NCI-H2107 treated with DMSO at 0.1 percent for 48 hours (cell line): ENCODE results near the gene TBC1D12.
"Not testable (repeated sequence)": the region's sequence is repeated elsewhere in the genome, so short reads cannot be mapped to it uniquely, and the experiment has no call there.

ENCODE experiments used
- DNase-seq: peaks from one replicate; lab custom pipeline; 2025; ENCODE audit not compliant: unreplicated experiment; lab: John Stamatoyannopoulos, UW

Gene TBC1D12

DNA sequence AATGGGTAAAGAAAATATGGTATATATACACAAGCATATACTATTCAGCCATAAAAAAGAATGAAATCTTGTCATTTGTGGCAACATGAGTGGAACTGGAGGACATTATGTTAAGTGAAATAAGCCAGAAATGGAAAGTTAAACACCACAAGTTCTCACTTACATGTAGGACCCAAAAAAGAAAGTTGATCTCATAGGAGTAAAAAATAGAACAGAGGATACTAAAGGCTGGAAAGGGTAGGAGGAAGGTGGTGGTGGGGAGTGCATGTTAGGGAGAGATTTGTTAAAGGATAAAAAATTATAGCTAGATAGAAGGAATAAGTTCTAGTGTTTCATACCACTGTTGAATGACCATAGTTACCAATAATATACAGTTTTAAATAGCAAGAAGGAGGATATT, 48.4 kb downstream of the TBC1D12 start:
- DNase-seq = no peak

GRCh38 chr10:94451883-94452519, 49.7 kb downstream of the TBC1D12 start:
- no peak for DNase-seq

GRCh38 chr10:94456942-94457341, 54.6 kb downstream of the TBC1D12 start:
- no peak for DNase-seq

DNA sequence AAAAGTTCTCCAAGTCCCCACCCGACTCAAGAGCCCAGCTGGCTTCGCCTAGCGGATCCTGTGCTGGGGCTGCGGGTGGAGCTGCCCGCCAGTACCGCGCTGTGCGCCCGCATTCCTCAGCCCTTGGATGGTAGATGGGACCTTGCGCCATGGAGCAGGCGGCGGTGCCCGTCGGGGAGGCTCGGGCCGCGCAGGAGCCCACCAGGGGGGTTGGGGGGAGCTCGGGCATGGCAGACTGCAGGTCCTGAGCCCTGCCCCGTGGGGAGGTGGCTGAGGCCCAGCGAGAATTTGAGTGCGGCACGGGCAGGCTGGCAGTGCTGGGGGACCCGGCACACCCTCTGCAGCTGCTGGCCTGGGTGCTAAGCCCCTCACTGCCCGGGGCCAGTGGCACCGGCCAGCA, 57.0 kb downstream of the TBC1D12 start:
- no peak for DNase-seq

GRCh38 chr10:94461503-94461902, 59.2 kb downstream of the TBC1D12 start:
- DNase-seq = no peak

GRCh38 chr10:94462130-94462529, 59.8 kb downstream of the TBC1D12 start:
- no peak for DNase-seq

- DNase-seq = no peak
These were observed 63.3 kb downstream of the TBC1D12 start for GRCh38 chr10:94465684-94466083.

- no peak for DNase-seq
These were observed 79.1 kb downstream of the TBC1D12 start for GRCh38 chr10:94481410-94481809.

- no peak for DNase-seq
These were observed 81.6 kb downstream of the TBC1D12 start for GRCh38 chr10:94483970-94484369.

DNA sequence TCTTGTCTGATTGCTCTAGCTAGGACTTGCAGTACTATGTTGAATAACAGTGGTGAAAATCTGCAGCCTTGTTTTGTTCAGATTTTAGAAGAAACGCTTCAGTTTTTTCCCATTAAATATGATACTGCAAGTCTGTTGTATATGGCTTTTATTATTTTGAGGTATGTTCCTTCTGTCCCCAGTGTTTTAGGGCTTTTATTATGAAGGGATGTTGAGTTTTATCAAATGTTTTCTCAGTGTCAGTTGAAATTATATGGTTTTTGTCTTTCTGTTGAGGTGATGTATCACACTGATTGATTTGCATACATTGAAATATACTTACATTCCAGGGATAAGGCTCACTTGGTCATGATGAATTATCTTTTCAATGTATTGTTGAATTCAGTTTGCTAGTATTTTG, 82.8 kb downstream of the TBC1D12 start:
- no peak for DNase-seq

DNA sequence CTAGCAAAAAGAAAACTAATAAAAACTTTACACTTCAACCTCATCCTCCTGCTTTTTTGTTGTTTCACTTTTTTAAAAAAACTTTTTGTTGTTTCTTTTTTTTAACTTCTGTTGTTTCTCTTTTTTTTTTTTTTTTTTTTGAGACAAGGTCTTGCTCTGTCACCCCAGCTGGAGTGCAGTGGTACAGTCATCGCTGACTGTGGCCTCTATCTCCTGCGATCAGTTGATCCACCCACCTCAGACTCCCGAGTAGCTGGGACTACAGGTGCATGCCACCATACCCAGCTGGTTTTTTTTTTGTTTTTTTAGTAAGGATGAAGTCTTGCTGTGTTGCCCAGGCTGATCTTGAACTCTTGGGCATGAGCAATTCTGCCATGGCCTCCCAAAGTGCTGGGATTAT, 85.2 kb downstream of the TBC1D12 start:
- DNase-seq = no peak

GRCh38 chr10:94489107-94489506, 86.8 kb downstream of the TBC1D12 start:
- DNase-seq = no peak

- DNase-seq = no peak
These were observed 87.8 kb downstream of the TBC1D12 start for GRCh38 chr10:94489976-94490788.

DNA sequence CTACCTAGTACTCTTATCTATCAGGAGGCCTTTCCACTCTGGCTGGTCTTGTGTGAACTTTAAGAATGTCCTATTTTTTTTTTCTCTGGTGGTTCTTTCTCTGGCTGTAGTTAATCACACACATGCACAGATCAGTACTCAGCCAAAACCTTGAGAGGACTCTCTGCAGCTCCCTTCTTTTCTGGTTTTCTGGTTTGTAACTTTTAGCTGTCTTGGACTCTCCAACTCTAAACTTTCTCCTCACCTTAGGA, 88.4 kb downstream of the TBC1D12 start:
- no peak for DNase-seq

- DNase-seq = no peak
These were observed 91.1 kb downstream of the TBC1D12 start for GRCh38 chr10:94493463-94493862.

DNA sequence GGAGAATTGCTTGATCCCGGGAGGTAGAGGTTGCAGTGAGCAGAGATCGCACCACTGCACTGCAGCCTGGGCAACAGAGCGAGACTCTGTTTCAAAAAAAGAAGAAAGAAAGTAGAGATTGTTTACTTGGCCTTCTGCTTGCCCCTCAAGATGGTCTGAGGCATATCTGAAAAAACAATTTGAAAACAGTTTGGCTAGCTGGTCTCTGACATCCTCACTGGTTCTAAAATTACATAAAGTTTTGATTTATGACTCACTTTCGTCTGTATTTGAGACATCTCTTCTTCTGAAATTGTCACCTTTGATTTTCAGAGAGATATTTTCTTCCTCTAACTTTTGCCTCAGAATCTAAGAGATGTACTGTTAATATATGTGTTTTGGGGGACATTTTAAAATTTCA, 93.7 kb downstream of the TBC1D12 start:
- DNase-seq = no peak

DNA sequence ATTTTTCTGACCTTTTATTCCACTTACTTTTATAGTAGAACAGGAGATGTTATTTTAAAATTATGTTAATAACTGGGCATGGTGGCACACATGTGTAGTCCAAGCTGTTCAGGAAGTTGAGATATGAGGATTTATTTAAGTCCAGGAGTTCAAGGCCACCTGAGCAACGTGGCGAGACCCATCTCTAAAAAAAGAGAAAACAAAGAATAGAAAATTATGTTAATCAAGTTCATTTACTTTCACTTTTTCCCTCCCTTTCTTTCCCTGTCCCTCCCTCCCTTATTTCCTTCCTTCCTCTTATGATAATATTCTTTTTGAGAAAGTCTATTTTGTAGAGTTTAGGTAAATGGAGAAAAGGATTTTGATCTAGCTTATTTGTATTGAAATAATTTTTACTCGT, 94.3 kb downstream of the TBC1D12 start:
- no peak for DNase-seq

GRCh38 chr10:94500063-94500462, 97.7 kb downstream of the TBC1D12 start:
- no peak for DNase-seq

- no peak for DNase-seq
These were observed 119.2 kb downstream of the TBC1D12 start for GRCh38 chr10:94521276-94522250.

- no peak for DNase-seq
These were observed 121.8 kb downstream of the TBC1D12 start for GRCh38 chr10:94524146-94524545.

DNA sequence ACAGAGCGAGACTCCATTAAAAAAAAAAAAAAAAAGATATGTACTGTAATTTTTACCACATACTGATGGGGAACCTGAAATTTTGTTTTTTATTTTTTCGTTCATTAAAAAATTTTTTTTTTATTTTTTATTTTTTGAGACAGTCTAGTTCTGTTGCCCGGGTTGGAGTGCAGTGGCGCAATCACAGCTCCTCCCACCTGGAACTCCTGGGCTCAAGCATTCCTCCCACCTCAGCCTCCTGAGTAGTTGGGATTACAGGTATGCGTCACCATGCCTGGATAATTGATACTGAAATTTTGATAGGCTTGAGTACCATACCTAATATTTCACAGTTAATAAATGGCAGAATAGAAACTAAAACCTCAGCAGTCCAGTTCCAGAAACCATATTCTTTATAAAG, 122.4 kb downstream of the TBC1D12 start:
- DNase-seq = no peak

DNA sequence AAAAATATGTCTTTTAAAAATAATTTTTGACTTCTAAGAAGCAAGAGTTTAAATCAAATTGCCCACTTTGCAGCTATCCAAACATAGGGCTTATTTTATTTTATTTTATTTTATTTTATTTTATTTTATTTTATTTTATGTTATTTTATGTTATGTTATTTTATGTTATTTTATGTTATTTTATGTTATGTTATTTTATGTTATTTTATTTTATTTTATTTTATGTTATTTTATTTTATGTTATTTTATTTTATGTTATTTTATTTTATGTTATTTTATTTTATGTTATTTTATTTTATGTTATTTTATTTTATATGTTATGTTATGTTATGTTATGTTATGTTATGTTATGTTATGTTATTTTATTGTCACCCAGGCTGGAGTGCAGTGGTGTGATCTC, 129.2 kb downstream of the TBC1D12 start:
- DNase-seq = not testable (repeated sequence)
